K562 (cell line): ENCODE data around the gene PLCL2. TPM values are rescaled to one million over a fixed set of nuclear protein-coding genes. Genes with fewer than 3 reads are reported as not detected.

Experiments used
- ATAC-seq: fragments of 200-7000 bp; cut with Tn5 transposase; 3 replicates; pipeline ENCODE4 v1.9.1; 2020; ENCODE audit warnings: moderate library complexity
- BruUV-seq: library from RNA; stranded (reverse); fragments of 400-500 nt; replicated peaks from 2 replicates; lab custom pipeline; 2021; lab: Mats Ljungman, UMichigan
- CTCF ChIA-PET: fragments of 300-600 bp; formaldehyde crosslinking; extraction: SDS; loops from one replicate; lab custom pipeline; 2021; ENCODE audit warnings: low intra/inter-chr PET ratio; lab: Yijun Ruan, JAX
- POLR2A ChIA-PET: fragments of 300-600, 350-650 bp; sonication (Branson Sonifier 250); formaldehyde crosslinking; extraction: SDS; loops from one replicate; lab custom pipeline; 2021; ENCODE audit warnings: antibody characterized with exemption, inconsistent platforms; lab: Yijun Ruan, JAX
- DNase-seq, 4 experiments: peaks; one replicate each; pipeline versions ENCODE4 v3.0.0 to v3.0.0-alpha.2; 2011 to 2018; ENCODE audit warnings: low spot score in 3 of 4, mixed read lengths in 3 of 4; ENCODE audit errors: extremely low read depth in 1 of 4
- FAIRE-seq: peaks from 2 replicates; lab custom pipeline; 2011; peaks lifted over from hg19 to GRCh38; lab: Jason Lieb, UNC
- H2AFZ ChIP-seq: 2 replicates; pipeline ENCODE4 v1.6.0; 2011; ENCODE audit warnings: low read depth, low read length, control low read depth, inconsistent platforms
- H3K27ac ChIP-seq: fragments of 200-600 bp; 3 replicates; pipeline ENCODE4 v1.8.0; 2011; ENCODE audit warnings: low read depth, mild to moderate bottlenecking, control low read depth, inconsistent platforms, low read length, moderate library complexity, mixed read lengths; ENCODE audit errors: extremely low read depth
- H3K27me3 ChIP-seq, 2 experiments: fragments of 300-600 bp in 1 of 2; 2 replicates in 1 of 2; 3 replicates in 1 of 2; pipeline versions ENCODE4 v1.6.0 to v1.8.0; 2011; ENCODE audit warnings: inconsistent platforms in 2 of 2, low read length in 2 of 2, mild to moderate bottlenecking in 1 of 2, mixed read lengths in 1 of 2, moderate library complexity in 1 of 2; ENCODE audit not compliant: control insufficient read depth in 2 of 2, insufficient read depth in 2 of 2
- H3K36me3 ChIP-seq: fragments of 300-600 bp; 3 replicates; pipeline ENCODE4 v1.8.0; 2011; ENCODE audit warnings: mild to moderate bottlenecking, low read length, inconsistent platforms; ENCODE audit not compliant: control insufficient read depth, insufficient read depth
- H3K4me1 ChIP-seq, 2 experiments: fragments of 200-600 bp in 1 of 2; replicated peaks in 1 of 2; 2 replicates in 1 of 2; 3 replicates in 1 of 2; pipeline versions ENCODE4 v1.5.1 to v1.8.0; 2011; ENCODE audit warnings: inconsistent platforms in 2 of 2, low read length in 2 of 2, mild to moderate bottlenecking in 1 of 2, mixed read lengths in 1 of 2, moderate library complexity in 1 of 2; ENCODE audit not compliant: control insufficient read depth in 2 of 2, insufficient read depth in 2 of 2
- H3K4me2 ChIP-seq: 2 replicates; pipeline ENCODE4 v1.6.1; 2011; ENCODE audit warnings: low read length, control low read depth, inconsistent platforms, mixed read lengths; ENCODE audit not compliant: insufficient read depth
- H3K4me3 ChIP-seq: fragments of 200-600 bp; sonication (generic), shearing (Covaris generic); 2 replicates; pipeline ENCODE4 v1.5.1; 2016; ENCODE audit warnings: control low read depth, inconsistent platforms
- H3K79me2 ChIP-seq: fragments of 200-600 bp; 3 replicates; pipeline ENCODE4 v1.8.0; 2011; ENCODE audit warnings: low read length, inconsistent platforms; ENCODE audit not compliant: control insufficient read depth, insufficient read depth
- H3K9ac ChIP-seq, 2 experiments: 2 replicates each; pipeline versions ENCODE4 v1.6.0 to v1.6.1; 2011; ENCODE audit warnings: low read depth in 2 of 2, low read length in 2 of 2, control low read depth in 1 of 2, inconsistent platforms in 1 of 2, mild to moderate bottlenecking in 1 of 2, mixed read lengths in 1 of 2; ENCODE audit not compliant: insufficient read depth in 1 of 2
- H3K9me1 ChIP-seq: one replicate; pipeline ENCODE4 v1.6.0; 2011; ENCODE audit warnings: inconsistent platforms, mild to moderate bottlenecking, low read length, moderate library complexity; ENCODE audit not compliant: control insufficient read depth, insufficient read depth
- H3K9me3 ChIP-seq: replicated peaks from 2 replicates; pipeline ENCODE4 v1.5.1; 2011; ENCODE audit warnings: low read depth, low read length, inconsistent platforms; ENCODE audit not compliant: control insufficient read depth, insufficient read depth
- H4K20me1 ChIP-seq: replicated peaks from 2 replicates; pipeline ENCODE4 v1.6.1; 2011; ENCODE audit warnings: low read length, inconsistent platforms, mixed read lengths; ENCODE audit not compliant: control insufficient read depth, insufficient read depth
- ILF3 ChIP-seq: fragments of 450-650 bp; IDR thresholded peaks from 2 replicates; pipeline ENCODE4 v1.6.1; 2018; ENCODE audit warnings: antibody characterized with exemption, mild to moderate bottlenecking, moderate library complexity, borderline replicate concordance
- KLF1 ChIP-seq: fragments of 450-650 bp; IDR thresholded peaks from 2 replicates; pipeline ENCODE4 v1.6.1; 2016; ENCODE audit warnings: missing genetic modification characterization, missing compliant biosample characterization
- L3MBTL2 ChIP-seq: fragments of 450-650 bp; IDR thresholded peaks from 2 replicates; pipeline ENCODE4 v1.6.1; 2016; ENCODE audit warnings: mild to moderate bottlenecking, moderate library complexity
- MECOM ChIP-seq: fragments of 250-450 bp; sonication (Bioruptor Pico); IDR thresholded peaks from 2 replicates; pipeline ENCODE4 v1.8.0; 2022; ENCODE audit warnings: inconsistent platforms
- SAFB ChIP-seq: fragments of 200-400 bp; formaldehyde crosslinking; IDR thresholded peaks from 2 replicates; pipeline ENCODE4 v1.6.1; 2017; ENCODE audit warnings: low read depth, low read length, borderline replicate concordance
- TFAM ChIP-seq: fragments of 250-450 bp; sonication (Bioruptor Pico); conservative IDR thresholded peaks from 2 replicates; pipeline ENCODE4 v1.5.0; 2021; ENCODE audit warnings: mild to moderate bottlenecking, moderate library complexity
- YY1 ChIP-seq, 3 experiments: IDR thresholded peaks; 2 replicates each; pipeline ENCODE4 v1.6.1; 2011; ENCODE audit warnings: low read length in 2 of 3, mild to moderate bottlenecking in 2 of 3, moderate library complexity in 2 of 3, borderline replicate concordance in 1 of 3, control low read depth in 1 of 3, low read depth in 1 of 3; ENCODE audit not compliant: insufficient read depth in 3 of 3, insufficient replicate concordance in 2 of 3, control insufficient read depth in 1 of 3, insufficient read length in 1 of 3; ENCODE audit errors: extremely low read depth in 1 of 3
- ZFX ChIP-seq: sonication (generic); formaldehyde crosslinking; IDR thresholded peaks from 2 replicates; pipeline ENCODE4 v1.8.0; 2022; ENCODE audit warnings: mild to moderate bottlenecking, missing genetic modification reagents, moderate library complexity
- ZNF316 ChIP-seq: fragments of 450-650 bp; IDR thresholded peaks from 2 replicates; pipeline ENCODE4 v1.6.1; 2016
- ZNF354B ChIP-seq: fragments of 250-450 bp; sonication (Bioruptor Pico); IDR thresholded peaks from 2 replicates; pipeline ENCODE4 v1.4.0; 2020
- WGBS: fragments of 100-300 bp; shearing (Covaris generic); methylation state at CpG from one replicate; pipeline ENCODE4 v1.1.6; 2016; ENCODE audit warnings: low coverage, mixed read lengths; ENCODE audit not compliant: insufficient coverage; ENCODE audit errors: missing lambda C conversion rate; 5-methylcytosine and 5-hydroxymethylcytosine counted together
- in situ Hi-C: fragments of 300-500 bp; cut with MboI; formaldehyde crosslinking; loops from 4 replicates; pipeline ENCODE4 v1.15.0; 2018; ENCODE audit warnings: inconsistent platforms, mixed read lengths
- intact Hi-C: fragments of 100-400 bp; cut with micrococcal nuclease; formaldehyde crosslinking; loops from 2 replicates; pipeline ENCODE4 v1.14.2; 2022
- polyA plus RNA-seq, 8 experiments: library from polyadenylated mRNA; depleted of rRNA in 4 of 8; stranded (reverse) in 5 of 8; unstranded in 3 of 8; fragments of >200 nt; fragmentation: Nextera tagmentation in 2 of 8; fragmentation: Illumina TruSeq in 1 of 8; extraction: Ambion mirVana in 2 of 8; extraction: Trizol in 1 of 8; gene quantifications; 2 replicates each; pipeline versions ENCODE4 v1.2.1 to v1.2.3, GENCODE V29; 2011 to 2014; ENCODE audit warnings: inconsistent platforms in 1 of 8, missing spikeins in 1 of 8
- total RNA-seq, 7 experiments: library from RNA; depleted of rRNA in 6 of 7; stranded (reverse); fragments of >200 nt in 6 of 7; fragmentation: Illumina TruSeq in 2 of 7; extraction: Trizol in 2 of 7; gene quantifications; 2 replicates each; pipeline versions ENCODE4 v1.2.1 to v1.2.3, GENCODE V29; 2011 to 2021; ENCODE audit warnings: low replicate concordance in 1 of 7
- TF ChIP-seq, protein P1 (sequence below), 3 experiments: IDR thresholded peaks in 2 of 3; conservative IDR thresholded peaks in 1 of 3; 2 replicates each; pipeline ENCODE4 v1.5.1; 2011 to 2012; ENCODE audit warnings: low read length in 3 of 3, mild to moderate bottlenecking in 3 of 3, control low read depth in 2 of 3, improper control_type of control experiment in 1 of 3, inconsistent platforms in 1 of 3, low read depth in 1 of 3, mixed read lengths in 1 of 3, moderate library complexity in 1 of 3; ENCODE audit not compliant: insufficient read depth in 2 of 3

PLCL2 gene
- total and polyA plus RNA-seq, 9 of the 15 experiments (the other 6 are each of a cell fraction or from before 2014, with no cell fraction given) = 0.03 to 0.18 (median 0.11) TPM; not detected in 2

- H3K9ac ChIP-seq = no peak overlapping the region
- H3K4me3 ChIP-seq = no peak overlapping the region
- no peaks in the 10 kb centered on the region for H3K36me3 ChIP-seq
- ATAC-seq = no peak
- no peaks in the 10 kb centered on the region for H3K9me1 ChIP-seq
- TF ChIP-seq ZNF354B (CRISPR knock-in tag) (no peak), ZFX (CRISPR knock-in tag) (peak; percentile 8; the same call in 1 of the 2 replicates)
- TF ChIP-seq, all 486 proteins: peak for 1
- intact Hi-C loops = loop anchor here (2.0 kb wide), 1 partner anchor 149 kb away; no protein-coding TSS in a partner anchor
- Histone ChIP-seq H2AFZ (no peak overlapping the region), H3K79me2 (no peaks in the 10 kb centered on the region), H3K4me2 (no peak overlapping the region), H3K9me3 (no peaks in the 10 kb centered on the region), H3K27me3 (peaks cover 24 to 31% of the 10 kb centered on the region in 2 experiments), H3K4me1 (peaks cover 0 to 17% of the 10 kb centered on the region in 2 experiments; a peak in 3 of 5 replicates), H3K27ac (no peak overlapping the region), H4K20me1 (no peaks in the 10 kb centered on the region)
- POLR2A ChIA-PET = interaction anchor here (0.6 kb wide), 1 partner anchor 399 kb away, joined by 3 read pairs; no protein-coding TSS in a partner anchor
- CTCF ChIA-PET = no interaction called here
- no TSS peak for BruUV-seq
- in situ Hi-C loops = no loop called here
- WGBS = 64% methylated on average over 13 of the region's 16 CpGs
- DNase-seq (no peak), FAIRE-seq (no peak)
Observed at GRCh38 chr3:16883723-16884083, 1.1 kb upstream of the PLCL2 start.

DNA sequence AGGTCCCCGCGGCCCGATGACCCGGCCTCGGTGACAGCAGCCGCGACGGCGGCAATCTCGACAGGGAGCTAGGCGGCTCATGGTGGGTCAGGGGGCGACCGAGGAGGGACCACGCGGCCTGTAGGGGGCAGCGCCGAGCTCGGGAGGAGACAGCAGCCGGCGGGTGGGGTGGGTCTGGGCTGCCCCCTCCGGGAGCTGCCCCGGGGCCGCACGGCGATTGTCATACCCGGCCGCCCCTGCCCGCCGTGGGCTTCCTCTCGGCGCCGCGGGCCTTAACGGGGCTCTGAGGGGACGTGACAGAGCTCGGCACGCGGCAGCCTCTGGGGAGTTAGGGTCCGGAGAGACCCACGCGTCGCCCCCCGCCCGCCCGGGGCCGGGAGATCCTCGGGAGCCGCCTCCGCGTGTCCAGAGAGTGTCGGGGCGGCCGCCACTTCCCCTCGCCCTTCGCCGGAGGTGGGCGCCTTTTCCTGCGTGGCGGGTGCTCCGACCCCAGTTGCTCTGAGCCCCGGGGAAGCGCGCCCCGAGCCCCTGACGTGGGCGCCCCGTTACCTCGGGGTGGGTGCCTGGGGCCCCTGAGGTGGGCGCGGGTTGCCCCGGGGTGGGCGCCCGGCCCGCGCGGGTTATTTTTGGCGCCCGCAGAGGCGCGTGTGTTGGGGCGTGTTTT lies 539 bp upstream of the PLCL2 start:
- H2AFZ ChIP-seq = peak overlapping the region; percentile 71
- H4K20me1 ChIP-seq = no peaks in the 10 kb centered on the region
- H3K4me2 ChIP-seq = peak overlapping the region; percentile 47
- H3K4me3 ChIP-seq = peak overlapping the region; percentile 42
- H3K9me1 ChIP-seq = no peaks in the 10 kb centered on the region
- in situ Hi-C loops (no loop called here), intact Hi-C loops (loop anchor here (2.0 kb wide), 1 partner anchor 149 kb away; no protein-coding TSS in a partner anchor)
- BruUV-seq = no TSS peak
- DNase-seq = peak; percentile 38 to 70 (median 68)
- POLR2A ChIA-PET = interaction anchor here (0.6 kb wide), 1 partner anchor 400 kb away, joined by 3 read pairs; no protein-coding TSS in a partner anchor
- H3K9ac ChIP-seq = peak overlapping the region in 1 of 2 experiments; percentile 80; a peak in 2 of 4 replicates
- CTCF ChIA-PET = no interaction called here
- peaks cover 0 to 17% of the 10 kb centered on the region in 2 experiments; a peak in 3 of 5 replicates for H3K4me1 ChIP-seq
- no peak for FAIRE-seq
- ATAC-seq = peak; percentile 87
- H3K36me3 ChIP-seq = no peaks in the 10 kb centered on the region
- no peaks in the 10 kb centered on the region for H3K79me2 ChIP-seq
- H3K9me3 ChIP-seq = no peaks in the 10 kb centered on the region
- WGBS = 24% methylated on average over 34 of the region's 81 CpGs
- H3K27ac ChIP-seq = no peak overlapping the region
- H3K27me3 ChIP-seq = peaks cover 29 to 31% of the 10 kb centered on the region in 2 experiments
- no peak for TF ChIP-seq ILF3
- TF ChIP-seq MECOM (CRISPR knock-in tag) = no peak
- TF ChIP-seq, protein P1, sequence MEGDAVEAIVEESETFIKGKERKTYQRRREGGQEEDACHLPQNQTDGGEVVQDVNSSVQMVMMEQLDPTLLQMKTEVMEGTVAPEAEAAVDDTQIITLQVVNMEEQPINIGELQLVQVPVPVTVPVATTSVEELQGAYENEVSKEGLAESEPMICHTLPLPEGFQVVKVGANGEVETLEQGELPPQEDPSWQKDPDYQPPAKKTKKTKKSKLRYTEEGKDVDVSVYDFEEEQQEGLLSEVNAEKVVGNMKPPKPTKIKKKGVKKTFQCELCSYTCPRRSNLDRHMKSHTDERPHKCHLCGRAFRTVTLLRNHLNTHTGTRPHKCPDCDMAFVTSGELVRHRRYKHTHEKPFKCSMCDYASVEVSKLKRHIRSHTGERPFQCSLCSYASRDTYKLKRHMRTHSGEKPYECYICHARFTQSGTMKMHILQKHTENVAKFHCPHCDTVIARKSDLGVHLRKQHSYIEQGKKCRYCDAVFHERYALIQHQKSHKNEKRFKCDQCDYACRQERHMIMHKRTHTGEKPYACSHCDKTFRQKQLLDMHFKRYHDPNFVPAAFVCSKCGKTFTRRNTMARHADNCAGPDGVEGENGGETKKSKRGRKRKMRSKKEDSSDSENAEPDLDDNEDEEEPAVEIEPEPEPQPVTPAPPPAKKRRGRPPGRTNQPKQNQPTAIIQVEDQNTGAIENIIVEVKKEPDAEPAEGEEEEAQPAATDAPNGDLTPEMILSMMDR (IDR thresholded peaks at IDR 0.05 in 2 of 3, conservative IDR thresholded peaks at IDR 0.05 in 1 of 3; ENCODE audit: insufficient read depth in 2 of 3, low read depth in 1 of 3, low read length in 3 of 3) = peak in 2 of 3 experiments; percentile 34 to 55; a peak in 5 of 6 replicates
- TF ChIP-seq TFAM = no peak
- TF ChIP-seq YY1 (IDR thresholded peaks at IDR 0.05; ENCODE audit: borderline replicate concordance in 1 of 3, control insufficient read depth in 1 of 3, extremely low read depth in 1 of 3, insufficient read depth in 3 of 3, insufficient read length in 1 of 3, insufficient replicate concordance in 2 of 3, low read depth in 1 of 3, low read length in 2 of 3) = peak in 1 of 3 experiments; percentile 8
- TF ChIP-seq SAFB = peak; percentile 34; the same call in 1 of the 2 replicates
- 0 out of 2 replicates have a peak, but pooled peaks have one; percentile 3 for TF ChIP-seq ZNF316
- no peak for TF ChIP-seq KLF1 (tag)
- TF ChIP-seq L3MBTL2 = peak; percentile 58
